HG03439 (cell line): ENCODE results near the gene COL18A1.

Source experiments
- ATAC-seq: cut with Tn5 transposase; IDR thresholded peaks from one replicate; pipeline ENCODE4 v1.9.1; 2021; ENCODE audit warnings: mild to moderate bottlenecking, moderate library complexity; ENCODE audit not compliant: unreplicated experiment

Gene COL18A1

DNA sequence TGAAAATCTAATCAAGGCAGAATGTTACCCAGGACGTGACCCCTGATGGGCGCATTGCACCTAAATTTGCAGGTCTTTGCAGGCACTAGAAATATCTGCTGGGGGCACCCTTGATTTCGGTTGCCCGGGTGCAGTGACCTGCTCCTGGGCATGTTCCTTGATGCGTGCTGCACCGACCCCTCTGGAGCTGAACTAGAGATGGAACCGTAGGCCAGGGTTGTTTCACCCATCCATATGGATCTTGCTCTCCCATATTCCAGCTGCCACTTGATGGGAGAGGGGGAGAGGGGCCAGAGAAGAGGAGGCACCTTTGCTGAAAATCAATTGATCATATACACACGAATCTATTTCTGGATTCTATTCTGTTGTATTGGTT, 8.4 kb upstream of the COL18A1 start:
- ATAC-seq: no peak

DNA sequence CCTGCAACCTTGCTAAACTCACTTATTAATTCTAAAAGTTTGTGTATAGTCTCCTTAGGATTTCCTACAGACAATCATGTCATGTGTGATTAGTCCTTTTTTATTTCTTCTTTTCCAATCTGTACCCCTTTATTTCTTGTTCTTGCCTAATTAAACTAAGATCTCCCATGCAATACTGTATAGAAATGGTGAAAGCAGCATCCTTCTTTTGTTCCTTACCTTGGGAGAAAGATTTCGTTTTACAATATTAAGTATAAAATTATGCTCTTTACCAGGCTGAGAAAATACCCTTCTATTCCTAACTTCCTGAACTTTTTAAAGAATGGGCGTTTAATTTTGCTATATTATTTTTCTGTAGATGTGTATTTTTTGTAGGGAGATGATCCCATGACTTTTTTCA, 7.6 kb upstream of the COL18A1 start:
- ATAC-seq: no peak

DNA sequence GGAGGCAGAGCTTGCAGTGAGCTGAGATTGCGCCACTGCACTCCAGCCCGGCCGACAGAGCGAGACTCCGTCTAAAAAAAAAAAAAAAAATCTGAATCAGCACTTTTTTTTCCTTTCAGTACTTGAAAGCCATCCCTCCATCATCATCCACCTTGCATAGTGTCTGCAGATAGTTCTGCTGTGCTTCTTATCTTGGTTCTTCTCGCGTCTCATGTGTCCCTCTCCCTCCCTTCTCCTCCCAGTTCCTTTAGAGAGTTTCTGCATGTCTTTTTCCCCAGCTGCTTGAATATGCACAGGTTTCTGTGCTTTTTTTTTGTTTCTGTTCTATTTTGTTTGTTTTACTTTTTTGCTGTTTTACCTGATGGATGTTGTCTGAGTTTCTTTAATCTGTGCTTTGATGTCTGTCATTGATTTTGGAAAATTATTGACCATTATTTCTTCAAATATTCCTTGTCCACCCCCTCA, 3.9 kb upstream of the COL18A1 start:
- no peak for ATAC-seq

DNA sequence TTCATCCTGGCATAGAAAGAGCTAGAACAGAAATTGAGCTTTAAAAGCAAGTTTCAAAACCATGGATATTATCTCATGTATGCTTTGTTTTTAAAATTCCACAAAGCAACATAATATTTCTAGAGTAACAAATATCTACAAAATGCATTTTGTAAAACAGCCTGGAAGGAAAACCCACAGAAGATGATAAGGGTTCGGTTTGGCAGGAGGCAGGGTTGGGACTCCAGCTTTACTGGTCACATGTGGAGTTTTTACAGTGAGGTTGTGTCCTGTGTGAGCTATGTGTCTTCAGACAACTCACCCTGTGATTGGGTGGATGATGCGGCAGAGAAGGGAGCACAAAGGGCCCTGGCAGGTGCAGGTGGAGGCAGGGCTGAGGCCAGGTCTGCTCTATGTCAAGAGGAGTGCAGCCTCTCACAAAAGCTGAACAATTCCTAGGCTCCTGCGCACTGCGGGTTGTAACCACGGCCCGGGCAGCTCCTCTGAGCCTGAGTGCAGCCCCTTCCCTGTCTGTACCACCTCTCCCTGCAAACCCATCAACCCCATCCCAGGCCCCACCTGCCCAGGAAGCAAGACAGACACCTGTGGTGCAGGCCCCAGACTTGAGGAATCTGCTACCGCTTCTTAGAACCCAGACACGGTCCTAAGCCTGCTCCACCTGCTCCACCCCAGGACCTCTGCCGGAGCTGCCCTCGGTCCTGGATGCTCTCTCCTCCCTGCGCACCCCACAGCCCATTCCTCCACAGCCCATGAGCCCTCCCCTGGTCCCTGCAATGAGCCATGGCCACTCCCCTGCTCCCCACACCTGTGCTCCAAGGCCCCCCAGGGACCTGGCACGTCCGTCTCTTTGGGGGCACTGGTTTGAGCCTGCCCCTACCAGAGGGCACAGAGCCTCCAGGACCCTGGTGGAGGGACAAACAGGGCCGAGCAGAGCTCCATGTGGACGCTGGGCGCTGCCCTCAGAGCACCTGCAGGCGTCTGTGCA, 2.8 kb upstream of the COL18A1 start:
- ATAC-seq: no peak

DNA sequence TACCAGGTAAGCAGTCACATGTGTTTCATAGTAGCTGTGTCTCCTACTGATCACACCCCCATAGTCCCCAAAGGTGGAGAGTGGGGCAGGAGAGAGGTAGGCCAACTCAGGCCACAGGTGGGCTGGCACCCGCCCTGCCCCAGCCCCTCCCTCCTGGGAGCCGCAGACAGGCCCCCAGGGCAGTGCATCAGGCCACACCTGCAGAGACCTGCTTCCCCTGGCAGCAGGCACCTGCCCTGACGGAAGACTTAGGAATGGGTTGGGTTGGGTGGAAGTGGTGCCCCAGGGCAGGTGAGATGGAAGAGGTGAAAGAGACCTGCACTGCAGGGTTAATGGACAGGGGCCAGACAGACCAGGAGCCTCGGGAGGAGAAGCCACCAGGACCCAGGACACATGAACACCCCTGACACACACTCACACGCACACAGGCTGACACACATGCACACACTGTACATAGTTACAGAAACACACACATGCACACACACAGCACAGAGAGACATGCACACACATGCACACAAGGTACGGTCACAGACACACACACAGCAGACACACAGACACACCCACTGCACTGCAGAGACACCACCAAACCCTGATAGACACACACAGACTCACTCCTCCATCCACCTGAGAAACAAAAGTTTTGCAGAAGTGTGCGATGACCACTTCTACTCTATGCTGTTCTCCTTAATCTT, 1.7 kb upstream of the COL18A1 start:
- no peak for ATAC-seq

DNA sequence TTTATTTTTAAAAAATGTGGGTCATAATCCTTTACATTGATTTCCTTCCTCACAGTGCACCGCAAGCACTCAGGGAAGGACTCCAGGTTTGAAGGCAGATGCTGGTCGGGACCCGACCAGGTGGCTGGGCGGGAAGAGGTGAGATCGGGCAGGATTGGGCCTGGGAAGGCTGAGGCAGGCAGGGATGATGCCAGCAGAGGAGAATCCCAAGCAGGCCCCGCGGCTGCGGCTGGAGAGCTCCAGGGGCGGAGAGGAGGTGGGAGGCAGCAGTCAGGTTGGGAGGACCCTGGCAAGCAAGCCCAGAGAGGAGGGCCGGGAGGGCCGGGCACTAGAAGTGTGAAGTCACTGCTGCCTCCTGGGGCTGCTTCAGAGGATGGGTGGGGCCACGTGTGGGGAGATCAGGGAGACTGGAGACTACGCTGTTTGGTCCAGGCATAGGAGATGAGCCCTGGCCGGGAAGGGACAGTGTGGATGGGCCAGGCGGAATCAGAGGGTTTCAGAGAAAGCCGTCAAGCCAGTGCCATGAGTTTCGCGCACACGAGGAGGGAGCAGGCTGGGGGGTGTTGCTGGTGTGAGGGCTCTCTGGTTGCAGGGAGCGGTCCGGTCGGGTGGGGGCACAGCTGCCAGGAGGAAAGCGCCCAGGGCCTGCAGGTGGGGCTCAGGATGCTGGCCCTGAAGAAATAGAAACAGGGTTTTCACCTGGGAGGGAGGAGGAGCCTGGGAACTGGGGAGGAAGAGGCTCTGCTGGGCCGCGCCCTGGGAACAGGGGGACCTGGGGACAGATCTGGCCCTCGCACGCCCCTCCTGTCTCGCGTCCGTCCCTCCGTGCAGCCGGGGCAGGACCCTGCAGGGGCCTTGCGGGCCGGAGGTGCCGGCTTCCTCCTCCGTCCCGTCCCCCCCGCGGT, 888 bp upstream of the COL18A1 start:
- no peak for ATAC-seq

DNA sequence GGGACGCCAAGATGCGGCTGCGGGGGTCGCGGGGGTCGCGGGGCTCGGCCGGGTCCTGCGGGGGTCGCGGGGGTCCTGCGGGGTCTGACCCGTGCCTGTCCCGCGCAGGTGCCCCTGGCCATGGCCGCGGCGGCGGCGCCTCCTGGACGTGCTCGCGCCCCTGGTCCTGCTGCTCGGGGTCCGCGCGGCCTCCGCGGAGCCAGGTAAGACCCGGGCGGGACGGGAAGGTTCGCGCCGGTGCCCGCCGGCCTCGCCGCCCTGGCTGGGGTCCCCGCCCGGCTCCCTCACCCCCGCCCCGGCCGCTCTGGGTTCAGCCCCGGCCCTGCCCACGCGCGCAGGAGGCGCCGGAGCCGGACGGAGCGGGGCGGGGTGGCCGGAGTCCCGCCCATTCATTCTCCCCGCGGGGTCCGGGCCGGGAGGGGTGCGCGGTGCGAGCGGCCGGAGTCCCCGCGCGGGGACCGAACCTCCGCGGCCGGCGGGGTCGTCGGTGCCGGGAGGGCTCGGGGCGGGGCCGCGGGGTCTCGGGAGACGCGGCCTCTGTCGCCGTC, 380 bp downstream of the COL18A1 start:
- ATAC-seq: no peak

DNA sequence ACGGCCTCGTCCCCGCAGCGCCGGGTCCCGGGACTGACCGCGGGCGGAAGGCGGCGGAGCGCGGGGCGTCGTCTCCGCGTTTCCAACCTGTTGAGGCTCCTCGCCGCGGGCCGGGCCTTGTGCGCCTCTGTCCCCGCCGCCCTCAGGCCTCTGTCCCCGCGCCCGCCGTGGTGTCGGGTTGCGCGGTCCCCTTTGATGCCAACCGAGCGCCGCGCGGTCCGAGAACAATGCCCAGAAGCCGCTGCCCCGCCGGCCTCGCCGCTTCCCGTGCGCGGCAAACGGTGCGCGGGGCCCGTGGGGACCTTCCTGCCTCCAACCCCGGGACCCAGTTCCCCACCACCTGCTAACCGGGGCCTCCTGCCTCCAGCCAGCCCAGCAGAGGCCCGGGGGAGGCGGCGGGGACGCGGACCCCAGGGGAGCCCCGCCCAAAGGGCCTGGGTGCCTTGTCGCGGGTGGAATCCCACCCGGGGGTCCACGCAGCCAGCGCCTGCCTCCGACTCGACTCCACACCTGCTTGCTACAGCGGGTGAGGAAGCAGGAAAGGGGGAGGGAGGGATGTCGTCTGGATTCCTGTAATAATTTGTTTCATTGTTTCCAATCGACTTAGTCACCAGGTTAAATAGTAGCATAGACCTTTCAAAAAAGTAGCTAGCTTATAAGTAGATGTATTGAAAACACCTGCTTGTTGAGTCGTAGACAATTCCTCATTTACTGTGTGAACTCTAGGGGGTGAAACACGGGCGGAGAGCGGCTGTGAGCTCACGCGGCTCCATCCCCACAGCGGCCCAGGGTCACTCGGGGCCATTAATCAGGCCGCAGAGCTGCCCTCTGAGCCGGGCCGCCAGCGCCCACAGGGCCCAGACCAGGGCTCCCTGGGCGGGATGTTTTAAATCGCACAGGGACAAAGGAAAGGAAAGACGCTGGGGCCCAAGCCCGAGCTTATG, 1.1 kb downstream of the COL18A1 start:
- no peak for ATAC-seq

DNA sequence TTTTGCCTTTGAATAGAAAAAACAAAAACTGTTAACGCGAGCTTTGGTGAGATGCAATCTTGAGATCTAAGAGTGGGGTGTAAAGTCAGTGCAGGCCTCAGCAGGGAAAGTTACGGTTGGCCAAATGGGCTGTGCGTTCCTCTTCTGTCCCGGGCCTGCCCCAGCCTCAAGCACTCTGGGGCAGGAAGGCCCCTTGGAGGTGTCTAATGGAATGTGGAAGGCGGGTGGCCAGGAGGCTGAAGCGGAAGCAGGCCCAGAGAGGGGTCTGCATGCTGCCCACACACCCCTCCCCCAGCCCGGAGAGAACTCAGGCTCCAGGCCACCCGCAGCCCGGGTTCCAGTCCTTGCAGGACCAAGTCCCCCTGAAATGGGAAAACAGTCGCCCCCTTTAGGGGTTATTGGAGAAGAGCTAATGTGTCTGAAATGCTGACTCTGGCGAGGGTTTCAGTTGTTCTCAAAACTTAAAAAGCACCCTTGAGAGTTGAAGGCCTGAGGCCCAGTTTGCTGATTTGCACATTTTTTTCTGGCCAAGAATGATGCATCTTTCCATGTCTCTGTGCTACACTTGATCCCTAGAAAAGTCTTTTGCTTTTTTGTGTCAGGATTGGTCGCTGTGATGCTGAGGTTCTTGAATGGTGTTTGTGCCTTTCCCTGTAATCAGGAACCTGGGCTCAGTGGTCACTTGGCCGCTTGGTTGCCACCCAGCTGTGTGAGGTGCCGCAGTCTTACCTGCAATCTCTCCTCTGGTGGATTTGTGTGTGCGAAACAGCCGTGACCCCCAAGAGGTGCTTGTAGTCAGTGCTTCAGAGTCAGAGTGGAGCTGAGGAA, 2.0 kb downstream of the COL18A1 start:
- no peak for ATAC-seq

DNA sequence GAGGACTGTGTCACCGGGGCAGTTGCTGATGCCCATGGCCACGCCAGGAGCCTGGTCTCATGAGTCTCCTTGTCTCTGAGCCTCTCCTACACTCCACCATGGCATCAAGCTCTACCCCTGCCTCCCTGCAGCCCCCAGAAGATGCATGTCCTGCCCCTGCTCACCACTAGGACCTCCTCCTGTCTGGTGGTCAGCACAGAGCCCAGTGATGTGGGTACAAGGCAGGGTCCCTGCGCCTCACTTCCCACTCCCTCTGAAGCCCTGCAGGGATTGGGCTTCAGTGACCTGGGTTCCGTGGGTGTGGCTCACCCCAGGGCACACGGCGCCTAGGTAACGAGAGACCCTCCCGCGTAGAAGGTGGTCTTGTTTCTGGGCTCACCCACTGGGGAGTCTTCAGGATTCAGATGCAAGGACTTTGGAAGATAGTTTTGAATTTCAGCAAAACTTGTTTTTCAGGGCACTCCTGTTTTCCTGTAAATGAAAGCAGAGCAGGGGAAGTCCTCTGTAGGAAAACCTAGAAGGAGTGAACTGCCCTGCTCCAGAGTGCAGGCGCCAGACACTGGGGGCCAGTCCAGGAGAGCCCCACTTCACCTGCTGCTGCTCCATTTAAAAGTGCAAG, 2.8 kb downstream of the COL18A1 start:
- no peak for ATAC-seq

DNA sequence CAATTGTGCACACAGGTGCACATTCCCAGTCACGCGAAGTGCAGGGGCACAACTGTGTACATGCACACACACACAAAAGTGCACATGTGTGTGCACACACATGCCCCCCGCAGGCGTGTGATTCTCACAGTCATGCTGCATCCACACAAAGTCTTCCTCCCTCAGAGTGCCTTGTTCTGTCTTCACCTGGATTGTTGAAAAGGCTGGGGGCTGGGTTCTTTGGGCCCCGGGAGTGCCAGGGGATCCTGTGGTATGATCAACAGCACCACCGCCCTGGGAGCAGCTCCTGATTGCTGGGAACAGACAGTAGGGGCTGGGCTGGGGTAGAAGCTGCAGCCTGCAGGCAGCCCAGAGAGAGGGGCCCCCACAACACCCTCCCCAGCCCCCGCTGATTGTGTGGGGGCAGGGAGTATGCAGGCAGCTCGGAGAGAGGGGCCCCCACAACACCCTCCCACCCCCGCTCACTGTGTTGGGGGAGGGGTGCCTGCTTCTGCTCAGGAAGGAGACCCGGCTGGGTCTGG, 3.4 kb downstream of the COL18A1 start:
- ATAC-seq: no peak

DNA sequence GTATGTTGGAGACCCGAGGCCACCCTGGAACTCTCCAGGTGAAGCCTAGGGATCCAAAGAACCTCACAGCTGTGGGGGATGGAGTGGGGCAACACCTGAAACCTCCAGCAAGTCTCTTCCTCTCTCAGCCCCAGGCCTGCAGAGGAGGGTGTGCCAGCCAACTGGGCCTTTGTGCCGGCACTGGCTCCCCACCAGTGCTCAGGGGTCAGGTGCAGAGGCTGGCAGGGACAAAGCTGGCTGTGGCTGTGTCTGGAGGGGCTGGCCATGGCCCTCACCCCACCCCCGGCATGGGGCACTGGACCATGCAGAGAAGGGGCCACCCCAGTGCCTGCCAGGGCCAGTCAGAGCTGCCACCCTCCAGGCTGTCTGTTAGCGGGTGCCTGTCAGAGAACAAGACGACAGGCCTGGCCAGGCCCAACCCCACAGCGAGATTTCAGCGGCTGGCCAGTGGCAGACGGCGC, 3.9 kb downstream of the COL18A1 start:
- ATAC-seq: no peak

DNA sequence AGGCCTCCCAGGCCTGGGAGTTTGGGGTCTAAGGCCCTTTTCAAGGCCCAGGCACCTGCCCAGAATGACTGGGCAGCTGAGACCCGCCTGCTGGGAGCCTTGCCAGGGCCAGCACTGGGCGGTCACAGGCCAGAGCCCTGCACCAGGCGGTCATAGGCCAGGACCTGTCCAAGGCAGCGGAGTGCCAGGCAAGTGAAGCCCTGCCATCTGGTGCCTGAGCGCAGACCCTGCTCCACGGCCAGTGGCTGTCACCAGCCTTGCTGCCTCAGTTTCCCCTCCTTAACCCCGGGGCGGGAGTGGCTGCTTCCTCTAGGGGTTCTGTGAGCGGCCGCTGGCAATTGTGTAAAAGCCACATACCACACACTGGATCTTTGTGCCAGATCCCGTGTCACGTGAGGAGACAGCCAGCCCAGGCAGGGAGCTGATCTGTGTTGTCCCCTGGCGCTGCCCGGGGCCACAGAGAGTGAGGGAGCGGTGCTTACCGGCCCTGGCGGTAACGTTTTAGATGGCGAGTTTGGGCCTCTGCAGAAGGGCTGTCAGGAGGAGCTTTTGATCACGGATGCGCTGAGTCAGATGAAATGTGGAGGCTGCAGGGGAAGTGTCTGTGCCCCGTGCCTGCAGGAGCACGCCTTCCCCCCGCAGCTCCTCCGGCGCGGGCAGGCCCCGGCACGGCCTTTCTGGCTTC, 4.6 kb downstream of the COL18A1 start:
- no peak for ATAC-seq

DNA sequence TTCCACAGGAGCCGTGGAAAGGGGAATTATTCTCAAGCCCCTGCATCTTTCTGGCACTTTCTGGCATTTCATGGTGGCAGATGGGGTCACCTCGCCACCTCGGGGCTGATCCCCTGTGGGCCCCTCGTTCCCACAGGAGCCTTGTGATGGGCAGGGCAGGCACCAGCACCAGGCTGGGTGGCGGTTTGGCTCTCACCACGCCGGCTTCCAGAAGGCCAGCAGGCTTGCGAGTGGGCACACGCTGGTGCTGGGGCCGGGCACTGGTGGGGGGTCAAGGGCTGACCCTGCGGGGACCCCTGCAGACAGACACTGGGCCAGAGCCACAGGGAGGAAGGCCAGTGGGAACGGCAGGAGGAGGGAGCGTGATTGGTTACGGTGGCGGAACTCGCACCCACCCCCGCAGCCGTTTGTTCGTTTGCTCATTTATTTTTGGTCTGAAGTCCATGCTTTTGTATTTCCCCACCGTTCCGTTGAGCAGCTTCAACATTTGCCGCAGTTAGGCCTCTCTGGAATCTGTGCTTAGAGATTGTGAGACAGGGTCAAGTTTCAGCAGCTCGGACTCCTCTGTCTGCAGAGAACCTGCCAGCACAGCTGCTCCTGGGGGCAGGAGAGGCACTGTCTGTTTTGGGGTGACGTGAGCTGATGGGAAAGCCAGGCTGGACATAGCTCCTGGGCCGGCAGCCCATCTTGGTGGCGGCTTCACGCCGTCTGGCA, 5.3 kb downstream of the COL18A1 start:
- ATAC-seq: no peak

DNA sequence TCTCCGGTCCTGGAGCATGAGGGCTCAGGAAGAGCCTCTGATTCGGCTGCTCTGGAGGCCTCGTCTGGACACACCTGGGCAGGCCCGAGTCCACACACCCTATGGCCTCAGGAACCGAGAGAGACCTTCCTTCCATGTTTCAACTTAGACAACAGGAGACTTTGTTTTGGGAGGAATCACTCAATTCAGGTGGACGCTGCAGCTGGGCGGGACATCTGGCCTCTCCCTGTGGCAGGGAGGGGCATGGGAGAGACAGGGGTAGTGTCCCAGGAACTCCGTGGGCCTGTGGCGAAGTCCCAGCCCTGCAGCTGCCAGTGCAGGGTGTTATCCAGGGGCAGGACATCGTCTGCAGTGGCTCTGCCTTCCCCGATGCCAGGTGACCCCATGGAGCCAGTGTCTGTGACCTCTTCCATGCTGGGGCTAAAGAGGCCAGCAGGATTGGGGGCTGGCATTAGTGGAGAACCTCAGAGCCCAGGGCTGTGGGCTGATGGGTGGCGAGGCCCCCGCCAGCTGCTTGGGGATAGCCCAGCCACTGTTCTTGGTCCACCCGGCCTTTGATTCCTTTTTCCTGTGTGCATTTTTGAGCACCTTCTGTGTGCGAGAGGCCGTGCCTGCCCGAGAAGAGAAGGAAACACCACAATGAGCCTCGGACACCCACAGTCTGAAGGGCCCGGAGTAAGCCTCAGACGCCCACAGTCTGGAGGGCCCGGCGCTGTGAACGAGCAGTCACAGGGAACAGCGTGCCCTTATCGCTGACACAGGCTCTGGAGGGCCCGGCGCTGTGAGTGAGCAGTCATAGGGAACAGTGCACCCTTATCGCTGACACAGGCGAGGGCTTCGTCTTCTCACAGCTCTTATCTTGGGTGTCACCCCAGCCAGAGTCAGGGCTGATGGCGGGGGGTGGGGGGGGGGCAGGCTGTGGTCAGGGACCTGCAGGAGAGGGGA, 6.2 kb downstream of the COL18A1 start:
- no peak for ATAC-seq

DNA sequence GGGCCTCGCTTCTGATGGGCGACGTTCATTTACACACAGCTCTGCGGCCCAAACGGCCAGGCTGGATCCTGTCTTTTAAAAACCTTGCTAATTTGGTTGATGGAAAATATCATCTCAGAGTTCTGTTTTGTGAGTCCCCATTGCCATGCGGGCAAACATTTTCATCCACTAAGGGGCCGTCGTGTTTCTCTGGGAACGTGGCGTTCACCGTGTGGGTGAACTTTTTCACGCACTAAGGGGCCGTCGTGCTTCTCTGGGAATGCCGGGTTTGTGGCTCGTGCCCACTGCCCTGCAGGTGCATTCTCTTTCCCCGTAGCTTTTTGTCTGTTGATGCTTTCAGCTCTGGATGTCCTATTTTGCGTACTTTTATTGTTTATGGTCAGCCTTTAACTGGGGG, 6.8 kb downstream of the COL18A1 start:
- ATAC-seq: no peak
